ENCODE data around the gene FEV. TPM values are rescaled to one million over a fixed set of nuclear protein-coding genes. Genes with fewer than 3 reads are reported as not detected.
A peak's percentile ranks its signal among the peaks of the same experiment; 100 is the strongest.

FEV gene
- total RNA-seq = not detected
- long read RNA-seq = 0 reads

GRCh38 chr2:218985021-218985324, at the start of gene FEV:
Gene FEV (minus strand): TSS chr2:218985184. CDS start chr2:218985075, 109 bp downstream.
- DNase-seq (ENCODE audit: missing footprints) (no peak), ATAC-seq (no peak)
- intact Hi-C loops (cut with DNase I) = no loop called here

GRCh38 chr2:219032051-219032745, 47.2 kb upstream of the FEV start:
- DNase-seq (ENCODE audit: missing footprints) (no peak), ATAC-seq (no peak)
- intact Hi-C loops (cut with DNase I) = no loop called here

- intact Hi-C loops (cut with DNase I) = no loop called here
- DNase-seq (ENCODE audit: missing footprints) (no peak), ATAC-seq (no peak)
These were observed 46.2 kb upstream of the FEV start for GRCh38 chr2:219031005-219031738.

GRCh38 chr2:219030177-219030940, 45.4 kb upstream of the FEV start:
- DNase-seq (ENCODE audit: missing footprints) = no peak
- no peak for ATAC-seq
- intact Hi-C loops (cut with DNase I) = no loop called here

- intact Hi-C loops (cut with DNase I) = loop anchor here (1.0 kb wide), 1 partner anchor 127 kb away; no protein-coding TSS in a partner anchor
- DNase-seq (ENCODE audit: missing footprints) = peak; percentile 89
- ATAC-seq = peak; percentile 84
These were observed 44.8 kb upstream of the FEV start for GRCh38 chr2:219029829-219030165.

- ATAC-seq = no peak
- no peak for DNase-seq (ENCODE audit: missing footprints)
These were observed 44.2 kb upstream of the FEV start for GRCh38 chr2:219028996-219029828.

GRCh38 chr2:219028141-219028540, 43.2 kb upstream of the FEV start:
- DNase-seq (ENCODE audit: missing footprints) (no peak), ATAC-seq (no peak)
- intact Hi-C loops (cut with DNase I) = no loop called here

More at GRCh38 chr2:219028996-219029828, 44.2 kb upstream of the FEV start:
- intact Hi-C loops (cut with DNase I) = loop anchor here (1.0 kb wide), 1 partner anchor 127 kb away; no protein-coding TSS in a partner anchor

- DNase-seq (ENCODE audit: missing footprints) = no peak
- no peak for ATAC-seq
- intact Hi-C loops (cut with DNase I) = no loop called here
These were observed 42.6 kb upstream of the FEV start for GRCh38 chr2:219027511-219028055.

- DNase-seq (ENCODE audit: missing footprints) (no peak), ATAC-seq (no peak)
- intact Hi-C loops (cut with DNase I) = no loop called here
These were observed 42.0 kb upstream of the FEV start for GRCh38 chr2:219026946-219027345.

- intact Hi-C loops (cut with DNase I) = no loop called here
- no peak for ATAC-seq
- no peak for DNase-seq (ENCODE audit: missing footprints)
These were observed 40.9 kb upstream of the FEV start for GRCh38 chr2:219025637-219026585.

- DNase-seq (ENCODE audit: missing footprints) (no peak), ATAC-seq (no peak)
- intact Hi-C loops (cut with DNase I) = no loop called here
These were observed 39.1 kb upstream of the FEV start for GRCh38 chr2:219024059-219024458.

GRCh38 chr2:219023045-219023605, 38.1 kb upstream of the FEV start:
- no peak for ATAC-seq
- no peak for DNase-seq (ENCODE audit: missing footprints)
- intact Hi-C loops (cut with DNase I) = no loop called here

GRCh38 chr2:219022616-219023015, 37.6 kb upstream of the FEV start:
- intact Hi-C loops (cut with DNase I) = no loop called here
- ATAC-seq (no peak), DNase-seq (ENCODE audit: missing footprints) (no peak)

- no peak for DNase-seq (ENCODE audit: missing footprints)
- intact Hi-C loops (cut with DNase I) = no loop called here
These were observed 37.1 kb upstream of the FEV start for GRCh38 chr2:219022041-219022440.

GRCh38 chr2:219021591-219021990, 36.6 kb upstream of the FEV start:
- DNase-seq (ENCODE audit: missing footprints) = no peak
- no peak for ATAC-seq
- intact Hi-C loops (cut with DNase I) = no loop called here

More at GRCh38 chr2:219022041-219022440, 37.1 kb upstream of the FEV start:
- ATAC-seq = no peak

GRCh38 chr2:219020604-219021365, 35.8 kb upstream of the FEV start:
- intact Hi-C loops (cut with DNase I) = no loop called here
- ATAC-seq = no peak
- DNase-seq (ENCODE audit: missing footprints) = no peak

- ATAC-seq (no peak), DNase-seq (ENCODE audit: missing footprints) (no peak)
- intact Hi-C loops (cut with DNase I) = no loop called here
These were observed 34.5 kb upstream of the FEV start for GRCh38 chr2:219019436-219019835.
